Activated effector memory CD4-positive, alpha-beta T cell treated with Interleukin-2 at 50 U/mL for 16 hours (primary cell): ENCODE measurements around the gene MDK.

ENCODE experiments used
- DNase-seq: peaks from one replicate; pipeline ENCODE4 v3.0.0-alpha.2; 2020

Gene MDK

GRCh38 chr11:46407635-46408034 is 26.2 kb downstream of the MDK start:
- no peak for DNase-seq

- no peak for DNase-seq
Observed at GRCh38 chr11:46408407-46408986, 27.0 kb downstream of the MDK start.

- no peak for DNase-seq
Observed at GRCh38 chr11:46410021-46410420, 28.6 kb downstream of the MDK start.

- no peak for DNase-seq
Observed at GRCh38 chr11:46413760-46414465, 32.4 kb downstream of the MDK start.

GRCh38 chr11:46414466-46414796 is 33.0 kb downstream of the MDK start:
- no peak for DNase-seq

- no peak for DNase-seq
Observed at GRCh38 chr11:46414879-46415278, 33.4 kb downstream of the MDK start.

GRCh38 chr11:46417711-46418110 is 36.2 kb downstream of the MDK start:
- DNase-seq, result no peak

GRCh38 chr11:46418751-46419150 is 37.3 kb downstream of the MDK start:
- no peak for DNase-seq

- no peak for DNase-seq
Observed at GRCh38 chr11:46420513-46420912, 39.0 kb downstream of the MDK start.

- no peak for DNase-seq
Observed at GRCh38 chr11:46421257-46421880, 39.9 kb downstream of the MDK start.

- DNase-seq, result no peak
Observed at GRCh38 chr11:46422588-46422987, 41.1 kb downstream of the MDK start.

GRCh38 chr11:46426233-46426991 is 44.9 kb downstream of the MDK start:
- DNase-seq, result no peak

GRCh38 chr11:46427364-46427763 is 45.9 kb downstream of the MDK start:
- no peak for DNase-seq

GRCh38 chr11:46429717-46430116 is 48.2 kb downstream of the MDK start:
- DNase-seq, result no peak

GRCh38 chr11:46431211-46431610 is 49.7 kb downstream of the MDK start:
- DNase-seq, result no peak
